ENCODE data around the gene CPN2.

Gene CPN2

DNA sequence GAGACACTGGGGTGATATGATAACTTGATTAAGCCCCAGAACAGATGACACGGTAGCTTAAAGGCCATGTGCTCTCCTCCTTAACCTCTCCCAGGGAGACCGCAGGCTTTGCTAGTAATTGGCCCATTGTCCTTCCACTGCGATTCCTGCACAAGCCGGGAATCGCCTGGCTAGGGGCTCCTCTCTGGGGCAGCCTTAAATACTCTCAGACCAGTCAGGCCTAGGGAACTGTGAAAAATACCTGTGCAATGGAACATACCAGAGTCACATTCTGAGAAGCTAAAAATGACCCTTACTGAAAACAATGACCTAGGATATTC lies 56.3 kb downstream of the CPN2 start:
- no peak for DNase-seq (ENCODE audit: low read depth in 2 of 2)

GRCh38 chr3:194294199-194294894 lies 56.8 kb downstream of the CPN2 start:
- DNase-seq (ENCODE audit: low read depth in 2 of 2) = no peak

DNA sequence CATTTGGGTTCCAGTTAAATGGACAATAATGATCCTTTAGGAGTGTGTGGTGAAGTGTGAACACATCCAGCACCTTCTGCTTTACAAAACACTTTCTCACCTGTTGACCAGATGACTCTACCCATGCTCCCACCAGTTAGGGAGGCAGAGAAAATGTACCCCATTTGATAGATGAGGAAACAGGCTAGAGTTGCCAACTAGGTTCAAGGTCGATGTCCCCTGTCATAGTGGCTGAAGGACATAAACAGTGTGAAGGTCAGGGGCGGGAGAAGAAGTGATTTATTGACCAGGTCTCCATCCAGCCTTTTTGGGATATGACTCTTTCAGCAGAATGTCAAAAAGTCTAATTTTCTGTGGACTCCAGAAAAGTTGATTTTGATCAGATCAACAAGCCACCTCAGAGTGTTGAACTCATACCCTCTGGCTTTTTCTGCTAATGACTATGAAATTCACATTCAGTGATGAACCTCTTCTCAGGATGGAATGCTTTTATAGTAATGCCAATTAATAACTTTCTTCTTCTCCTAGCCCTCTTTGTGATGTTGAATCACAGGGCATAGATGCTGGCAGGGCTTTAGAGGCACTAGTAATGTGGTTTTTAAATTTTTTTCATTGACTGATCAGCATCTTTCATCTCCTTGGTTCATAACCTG lies 57.5 kb downstream of the CPN2 start:
- no peak for DNase-seq (ENCODE audit: low read depth in 2 of 2)

GRCh38 chr3:194292331-194292730 lies 58.8 kb downstream of the CPN2 start:
- DNase-seq (ENCODE audit: low read depth in 2 of 2) = no peak
